CD4-positive, alpha-beta T cell (primary cell): ENCODE measurements around the gene CRYBG1. TPM values are rescaled to one million over a fixed set of nuclear protein-coding genes. Genes with fewer than 3 reads are reported as not detected.

Experiments used
- ATAC-seq: fragments of 200-7000 bp; cut with Tn5 transposase; one replicate; pipeline ENCODE4 v1.10.0; 2022; ENCODE audit warnings: mild to moderate bottlenecking; ENCODE audit not compliant: poor library complexity
- CTCF ChIA-PET: fragments of 350-600 bp; sonication (Branson Sonifier 250); formaldehyde crosslinking; loops from one replicate; lab custom pipeline; 2021; ENCODE audit warnings: antibody characterized with exemption, inconsistent platforms; lab: Charles Lee
- POLR2A ChIA-PET: fragments of 350-600 bp; sonication (Branson Sonifier 250); formaldehyde crosslinking; loops from one replicate; lab custom pipeline; 2021; ENCODE audit warnings: antibody characterized with exemption, inconsistent platforms; lab: Charles Lee
- DNase-seq, 14 experiments: peaks; one replicate each; pipeline ENCODE4 v3.0.0-alpha.2; 2013 to 2020; ENCODE audit warnings: mixed read lengths in 2 of 14
- H3K27ac ChIP-seq, 2 donors: one replicate each; pipeline versions ENCODE4 v1.5.1 to v1.7.0; 2013; ENCODE audit warnings: low read length in 2 of 2, low read depth in 1 of 2, mild to moderate bottlenecking in 1 of 2
- H3K27me3 ChIP-seq, 2 experiments: 1 replicate in 1 of 2; 2 replicates in 1 of 2; pipeline versions ENCODE4 v1.6.1 to v1.7.0; 2013; ENCODE audit warnings: low read length in 2 of 2, control low read depth in 1 of 2, mild to moderate bottlenecking in 1 of 2, moderate library complexity in 1 of 2; ENCODE audit not compliant: insufficient read depth in 2 of 2, control insufficient read depth in 1 of 2
- H3K36me3 ChIP-seq: one replicate; pipeline ENCODE4 v1.6.1; 2013; ENCODE audit warnings: low read length, control low read depth; ENCODE audit not compliant: insufficient read depth
- H3K4me1 ChIP-seq: one replicate; pipeline ENCODE4 v1.6.1; 2013; ENCODE audit warnings: low read length, control low read depth; ENCODE audit not compliant: insufficient read depth
- H3K4me3 ChIP-seq: one replicate; pipeline ENCODE4 v1.5.1; 2013; ENCODE audit warnings: mild to moderate bottlenecking, low read length, moderate library complexity
- H3K9me3 ChIP-seq, 2 experiments: 1 replicate in 1 of 2; 2 replicates in 1 of 2; pipeline versions ENCODE4 v1.6.1 to v1.7.0; 2013; ENCODE audit warnings: low read length in 2 of 2, mild to moderate bottlenecking in 2 of 2, control low read depth in 1 of 2, moderate library complexity in 1 of 2; ENCODE audit not compliant: control insufficient read depth in 1 of 2, insufficient read depth in 1 of 2
- H3K27ac Mint-ChIP-seq: one replicate; pipeline ENCODE4 v1.8.0; 2020; ENCODE audit warnings: mixed read lengths
- H3K27me3 Mint-ChIP-seq: one replicate; pipeline ENCODE4 v1.8.0; 2021; ENCODE audit warnings: mixed read lengths
- H3K36me3 Mint-ChIP-seq: one replicate; pipeline ENCODE4 v1.8.0; 2021; ENCODE audit warnings: low read depth, mixed read lengths
- H3K4me1 Mint-ChIP-seq: one replicate; pipeline ENCODE4 v1.8.0; 2021; ENCODE audit warnings: low read depth, mixed read lengths
- H3K4me3 Mint-ChIP-seq: one replicate; pipeline ENCODE4 v1.8.0; 2020; ENCODE audit warnings: mild to moderate bottlenecking, mixed read lengths
- H3K9me3 Mint-ChIP-seq: one replicate; pipeline ENCODE4 v1.8.0; 2020; ENCODE audit warnings: mixed read lengths
- intact Hi-C, 2 experiments: fragments of 100-400 bp; cut with DNase I in 1 of 2; cut with micrococcal nuclease in 1 of 2; formaldehyde crosslinking; loops; one replicate each; pipeline versions ENCODE4 v1.15.1 to v1.9.0; 2023 to 2025; cut with DNase I, micrococcal nuclease
- total RNA-seq, 174 experiments: library from RNA in 2 of 174; stranded (reverse) in 2 of 174; gene quantifications; one replicate each; pipeline ENCODE4 v1.2.3 and lab custom pipeline; 2021 to 2026
- TF ChIP-seq, protein P1 (sequence below): fragments of 200-600 bp; IDR thresholded peaks from one replicate; pipeline ENCODE4 v1.8.0; 2022; ENCODE audit warnings: antibody characterized with exemption, mild to moderate bottlenecking

Gene CRYBG1
- total RNA-seq, 2 experiments from 2014 or later = 58.5 to 59.4 TPM

DNA sequence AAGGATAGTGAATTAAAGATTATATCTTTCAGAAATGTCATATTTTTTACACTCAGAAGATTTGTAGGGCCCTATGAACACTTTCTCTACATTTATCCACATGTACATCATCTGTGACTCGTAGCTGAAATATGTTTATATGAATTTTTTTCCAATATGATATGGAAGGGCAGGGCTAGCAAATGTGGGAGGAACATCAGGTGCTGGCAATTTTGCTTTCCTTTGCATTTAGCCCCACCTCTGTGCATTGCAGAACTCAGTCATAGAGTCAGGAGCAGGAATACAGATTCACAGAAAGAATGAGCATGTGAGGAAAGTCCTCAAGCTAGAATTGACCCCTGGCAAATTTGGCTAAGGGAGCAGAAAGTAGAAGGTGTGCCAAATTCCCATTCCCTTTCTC lies 129.9 kb downstream of the CRYBG1 start:
- Histone ChIP-seq H3K36me3 (no peaks in the 10 kb centered on the region), H3K4me1 (no peaks in the 10 kb centered on the region), H3K9me3 (no peaks in the 10 kb centered on the region), H3K27ac (no peak overlapping the region), H3K27me3 (no peaks in the 10 kb centered on the region), H3K4me3 (no peak overlapping the region)
- POLR2A ChIA-PET = no interaction called here
- TF ChIP-seq, protein P1, sequence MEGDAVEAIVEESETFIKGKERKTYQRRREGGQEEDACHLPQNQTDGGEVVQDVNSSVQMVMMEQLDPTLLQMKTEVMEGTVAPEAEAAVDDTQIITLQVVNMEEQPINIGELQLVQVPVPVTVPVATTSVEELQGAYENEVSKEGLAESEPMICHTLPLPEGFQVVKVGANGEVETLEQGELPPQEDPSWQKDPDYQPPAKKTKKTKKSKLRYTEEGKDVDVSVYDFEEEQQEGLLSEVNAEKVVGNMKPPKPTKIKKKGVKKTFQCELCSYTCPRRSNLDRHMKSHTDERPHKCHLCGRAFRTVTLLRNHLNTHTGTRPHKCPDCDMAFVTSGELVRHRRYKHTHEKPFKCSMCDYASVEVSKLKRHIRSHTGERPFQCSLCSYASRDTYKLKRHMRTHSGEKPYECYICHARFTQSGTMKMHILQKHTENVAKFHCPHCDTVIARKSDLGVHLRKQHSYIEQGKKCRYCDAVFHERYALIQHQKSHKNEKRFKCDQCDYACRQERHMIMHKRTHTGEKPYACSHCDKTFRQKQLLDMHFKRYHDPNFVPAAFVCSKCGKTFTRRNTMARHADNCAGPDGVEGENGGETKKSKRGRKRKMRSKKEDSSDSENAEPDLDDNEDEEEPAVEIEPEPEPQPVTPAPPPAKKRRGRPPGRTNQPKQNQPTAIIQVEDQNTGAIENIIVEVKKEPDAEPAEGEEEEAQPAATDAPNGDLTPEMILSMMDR = no peak
- Mint-ChIP-seq H3K9me3 (no peaks in the 10 kb centered on the region), H3K36me3 (no peaks in the 10 kb centered on the region), H3K4me3 (no peak overlapping the region), H3K27ac (no peak overlapping the region), H3K27me3 (peaks cover 7% of the 10 kb centered on the region), H3K4me1 (peaks cover 5% of the 10 kb centered on the region)
- intact Hi-C loops = no loop called here
- CTCF ChIA-PET = interaction anchor here (0.8 kb wide), 1 partner anchor 10 kb away, joined by 3 read pairs; no protein-coding TSS in a partner anchor
- ATAC-seq (no peak), DNase-seq (no peak)

DNA sequence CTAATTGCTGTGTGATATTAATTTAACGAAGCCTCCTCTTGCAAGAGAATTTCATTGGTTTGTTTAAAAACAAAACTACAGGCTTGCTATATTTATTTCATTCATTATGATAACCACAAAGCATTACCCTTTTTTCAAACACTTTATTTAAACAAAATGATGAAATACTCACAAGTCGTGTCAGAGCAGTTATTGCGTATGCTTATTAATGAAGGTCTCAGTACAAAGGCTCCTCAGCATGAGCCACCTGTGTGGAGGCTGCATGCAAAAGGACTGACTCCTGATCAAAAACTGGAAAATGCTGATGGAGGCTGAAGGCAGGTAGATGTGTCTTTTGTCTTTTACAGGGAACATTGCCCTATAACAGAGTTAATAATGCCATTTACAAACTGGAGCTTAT lies 130.5 kb downstream of the CRYBG1 start:
- Histone ChIP-seq H3K36me3 (no peaks in the 10 kb centered on the region), H3K27ac (no peak overlapping the region), H3K9me3 (no peaks in the 10 kb centered on the region), H3K27me3 (no peaks in the 10 kb centered on the region), H3K4me3 (no peak overlapping the region), H3K4me1 (no peaks in the 10 kb centered on the region)
- Mint-ChIP-seq H3K36me3 (no peaks in the 10 kb centered on the region), H3K4me1 (peaks cover 5% of the 10 kb centered on the region), H3K27ac (no peak overlapping the region), H3K4me3 (no peak overlapping the region), H3K9me3 (no peaks in the 10 kb centered on the region), H3K27me3 (peaks cover 7% of the 10 kb centered on the region)
- ChIA-PET CTCF (interaction anchor here (0.8 kb wide), 1 partner anchor 11 kb away, joined by 3 read pairs; no protein-coding TSS in a partner anchor), POLR2A (no interaction called here)
- ATAC-seq (no peak), DNase-seq (no peak)
- intact Hi-C loops = no loop called here
- TF ChIP-seq, protein P1 = no peak

GRCh38 chr6:106495014-106495413 lies 134.5 kb downstream of the CRYBG1 start:
- DNase-seq = no peak
- Mint-ChIP-seq H3K27ac (no peak overlapping the region), H3K27me3 (peaks cover 7% of the 10 kb centered on the region), H3K4me3 (no peak overlapping the region), H3K4me1 (peaks cover 5% of the 10 kb centered on the region), H3K9me3 (no peaks in the 10 kb centered on the region), H3K36me3 (no peaks in the 10 kb centered on the region)
- no peak for ATAC-seq
- H3K4me1 ChIP-seq = no peaks in the 10 kb centered on the region
- no peak overlapping the region for H3K27ac ChIP-seq
- H3K27me3 ChIP-seq = no peaks in the 10 kb centered on the region
- H3K4me3 ChIP-seq = no peak overlapping the region
- H3K9me3 ChIP-seq = no peaks in the 10 kb centered on the region
- TF ChIP-seq, protein P1 = no peak
- ChIA-PET POLR2A (no interaction called here), CTCF (no interaction called here)
- intact Hi-C loops = no loop called here
- H3K36me3 ChIP-seq = no peaks in the 10 kb centered on the region
